HG02588 (cell line): ENCODE measurements around the gene POLE.
"Not testable (repeated sequence)": the region's sequence is repeated elsewhere in the genome, so short reads cannot be mapped to it uniquely, and the experiment has no call there.

Source experiments
- ATAC-seq: cut with Tn5 transposase; IDR thresholded peaks from one replicate; pipeline ENCODE4 v1.9.1; 2021; ENCODE audit warnings: mild to moderate bottlenecking, moderate library complexity; ENCODE audit not compliant: unreplicated experiment

POLE gene

GRCh38 chr12:132717531-132718387, 30.6 kb upstream of the POLE start:
- no peak for ATAC-seq

- ATAC-seq, result no peak
These were observed 29.9 kb upstream of the POLE start for GRCh38 chr12:132717011-132717410.

GRCh38 chr12:132716356-132716755, 29.2 kb upstream of the POLE start:
- no peak for ATAC-seq

GRCh38 chr12:132715874-132716273, 28.7 kb upstream of the POLE start:
- ATAC-seq, result no peak

- no peak for ATAC-seq
These were observed 26.0 kb upstream of the POLE start for GRCh38 chr12:132713123-132713522.

- peak; percentile 21 for ATAC-seq
These were observed 24.1 kb upstream of the POLE start for GRCh38 chr12:132711080-132711843.

GRCh38 chr12:132710405-132711079, 23.4 kb upstream of the POLE start, which contains the start of gene PGAM5:
PGAM5 (plus strand) TSS chr12:132710842; CDS start chr12:132710877, 35 bp downstream.
- ATAC-seq, result peak; percentile 89

- peak; percentile 19 for ATAC-seq
These were observed 22.9 kb upstream of the POLE start for GRCh38 chr12:132710043-132710404.

- ATAC-seq, result no peak
These were observed 21.0 kb upstream of the POLE start for GRCh38 chr12:132708150-132708549.

GRCh38 chr12:132707241-132707640, 20.1 kb upstream of the POLE start:
- ATAC-seq, result no peak

GRCh38 chr12:132703641-132704040, 16.5 kb upstream of the POLE start:
- no peak for ATAC-seq

- ATAC-seq, result no peak
These were observed 15.5 kb upstream of the POLE start for GRCh38 chr12:132702640-132703039.

GRCh38 chr12:132700212-132700822, 13.2 kb upstream of the POLE start:
- no peak for ATAC-seq

GRCh38 chr12:132698341-132698740, 11.2 kb upstream of the POLE start:
- ATAC-seq, result no peak

GRCh38 chr12:132695431-132695830, 8.3 kb upstream of the POLE start:
- ATAC-seq, result no peak

- not testable (repeated sequence) for ATAC-seq
These were observed 7.7 kb upstream of the POLE start for GRCh38 chr12:132694888-132695287.

GRCh38 chr12:132692030-132692429, 4.9 kb upstream of the POLE start:
- ATAC-seq, result not testable (repeated sequence)

GRCh38 chr12:132690112-132690511, 3.0 kb upstream of the POLE start:
- no peak for ATAC-seq

- ATAC-seq, result no peak
These were observed 2.1 kb upstream of the POLE start for GRCh38 chr12:132689227-132689626.

- ATAC-seq, result peak; percentile 17
These were observed 324 bp downstream of the POLE start for GRCh38 chr12:132686825-132687210.

GRCh38 chr12:132685400-132685799, 1.7 kb downstream of the POLE start:
- ATAC-seq, result no peak
